ENCODE measurements around the gene VWA1.
"Not testable (repeated sequence)": the region's sequence is repeated elsewhere in the genome, so short reads cannot be mapped to it uniquely, and the experiment has no call there.

The VWA1 gene

GRCh38 chr1:1452882-1453281, 17.4 kb downstream of the VWA1 start:
- DNase-seq (ENCODE audit: low spot score) = no peak
- TF ChIP-seq CTCF (IDR thresholded peaks at IDR 0.05) = no peak
- H3K27ac ChIP-seq = no peak overlapping the region
- no peak overlapping the region for H3K4me3 ChIP-seq

GRCh38 chr1:1454286-1455056, 19.0 kb downstream of the VWA1 start:
- H3K27ac ChIP-seq; H3K4me3 ChIP-seq; DNase-seq (ENCODE audit: low spot score): not testable (repeated sequence)

- DNase-seq (ENCODE audit: low spot score) = no peak
- Histone ChIP-seq H3K4me3 (no peak overlapping the region), H3K27ac (no peak overlapping the region)
- no peak for TF ChIP-seq CTCF (IDR thresholded peaks at IDR 0.05)
Measured at GRCh38 chr1:1455366-1455884, 19.9 kb downstream of the VWA1 start.

GRCh38 chr1:1455934-1456333, 20.4 kb downstream of the VWA1 start:
- not testable (repeated sequence) for H3K27ac ChIP-seq; DNase-seq (ENCODE audit: low spot score); H3K4me3 ChIP-seq

GRCh38 chr1:1456683-1457255, 21.3 kb downstream of the VWA1 start:
- H3K4me3 ChIP-seq; DNase-seq (ENCODE audit: low spot score); H3K27ac ChIP-seq: not testable (repeated sequence)

GRCh38 chr1:1459156-1459555, 23.7 kb downstream of the VWA1 start:
- H3K4me3 ChIP-seq; DNase-seq (ENCODE audit: low spot score); H3K27ac ChIP-seq: not testable (repeated sequence)

GRCh38 chr1:1459711-1460110, 24.2 kb downstream of the VWA1 start:
- not testable (repeated sequence) for H3K4me3 ChIP-seq; DNase-seq (ENCODE audit: low spot score); H3K27ac ChIP-seq

- DNase-seq (ENCODE audit: low spot score) = no peak
- no peak overlapping the region for H3K27ac ChIP-seq
- no peak overlapping the region for H3K4me3 ChIP-seq
- TF ChIP-seq CTCF (IDR thresholded peaks at IDR 0.05) = no peak
Measured at GRCh38 chr1:1460540-1461130, 25.1 kb downstream of the VWA1 start.

- no peak for TF ChIP-seq CTCF (IDR thresholded peaks at IDR 0.05)
- Histone ChIP-seq H3K4me3 (no peak overlapping the region), H3K27ac (no peak overlapping the region)
- no peak for DNase-seq (ENCODE audit: low spot score)
Measured at GRCh38 chr1:1461721-1462317, 26.3 kb downstream of the VWA1 start.

All from coronary artery (tissue), 2 donors.